ENCODE data around the gene INPP5A. TPM values are rescaled to one million over a fixed set of nuclear protein-coding genes. Genes with fewer than 3 reads are reported as not detected.

INPP5A gene
- total and polyA plus RNA-seq, 9 of the 15 experiments (the other 6 are each of a cell fraction or from before 2014, with no cell fraction given): 0.66 to 11.6 (median 7.7) TPM

DNA sequence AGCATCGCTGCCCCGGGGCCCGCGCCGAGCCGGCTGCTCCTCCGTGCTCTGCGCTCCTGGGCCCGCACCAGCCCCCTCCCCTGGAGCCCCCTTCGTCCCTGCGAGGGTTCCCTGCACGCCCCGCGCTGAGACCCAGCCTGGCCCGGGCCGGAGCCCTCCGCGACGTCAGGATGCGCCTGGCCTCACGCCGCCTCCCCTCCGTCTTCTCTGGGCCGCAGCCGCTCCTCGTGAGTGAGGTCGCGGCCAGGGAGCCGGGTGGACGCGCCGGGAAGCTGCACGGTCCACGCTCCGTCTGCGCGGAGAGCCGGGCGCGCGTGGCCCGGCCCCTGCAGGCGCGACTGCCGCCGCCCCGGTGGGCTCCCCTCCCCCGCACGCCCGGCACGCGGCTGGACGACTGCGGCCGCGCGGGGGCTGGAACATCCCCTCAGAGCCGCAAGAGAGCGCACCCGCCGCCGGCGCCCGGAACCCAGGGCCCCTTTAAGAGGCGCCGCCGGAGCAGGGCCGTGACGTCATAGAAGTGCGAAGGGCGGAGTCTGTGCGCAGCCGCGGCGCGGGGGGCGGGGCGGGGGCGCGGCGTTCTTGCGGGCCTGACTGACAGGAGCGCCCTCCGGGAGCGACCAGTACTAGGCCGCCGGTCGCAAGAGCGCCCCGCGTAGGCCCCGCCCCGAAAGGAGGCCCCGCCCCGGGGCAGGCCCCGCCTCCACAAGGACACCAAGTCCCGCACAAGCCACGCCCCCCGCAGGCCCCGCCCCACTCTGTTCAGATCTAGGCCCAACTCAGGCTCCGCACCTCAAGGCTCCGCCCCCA is 507 bp upstream of the INPP5A start (continued):
- TF ChIP-seq ZNF263 (CRISPR knock-in tag; IDR thresholded peaks at IDR 0.05; ENCODE audit: borderline replicate concordance) (no peak), RNF2 (IDR thresholded peaks at IDR 0.05) (no peak), TEAD4 (IDR thresholded peaks at IDR 0.05; ENCODE audit: low read length) (no peak), TEAD4 (CRISPR knock-in tag; IDR thresholded peaks at IDR 0.05; ENCODE audit: borderline replicate concordance) (no peak; the same call in 1 of the 2 replicates), ZNF384 (IDR thresholded peaks at IDR 0.05; ENCODE audit: low read depth, low read length) (no peak), E2F3 (CRISPR knock-in tag; IDR thresholded peaks at IDR 0.05) (peak; percentile 42; the same call in 1 of the 2 replicates), ZBTB7A (IDR thresholded peaks at IDR 0.05; ENCODE audit: borderline replicate concordance, control insufficient read depth, low read depth, low read length) (peak; percentile 59; the same call in 1 of the 2 replicates), MTA3 (IDR thresholded peaks at IDR 0.05; ENCODE audit: borderline replicate concordance) (0 out of 2 replicates have a peak, but pooled peaks have one; percentile 19), ZNF780A (CRISPR knock-in tag; IDR thresholded peaks at IDR 0.05) (no peak), FIP1L1 (IDR thresholded peaks at IDR 0.05; ENCODE audit: low read depth, low read length, poor library complexity, severe bottlenecking) (no peak), HNRNPL (IDR thresholded peaks at IDR 0.05; ENCODE audit: low read depth, low read length) (0 out of 2 replicates have a peak, but pooled peaks have one; percentile 22), FOXJ2 (tag; IDR thresholded peaks at IDR 0.05) (no peak), ZNF766 (CRISPR knock-in tag; conservative IDR thresholded peaks at IDR 0.05) (no peak), ZBTB1 (CRISPR knock-in tag; IDR thresholded peaks at IDR 0.05; ENCODE audit: borderline replicate concordance, low read depth) (0 out of 2 replicates have a peak, but pooled peaks have one; percentile 40), ZFP30 (CRISPR knock-in tag; IDR thresholded peaks at IDR 0.05; ENCODE audit: borderline replicate concordance) (no peak), ZNF507 (tag; conservative IDR thresholded peaks at IDR 0.05) (no peak), MYC (IDR thresholded peaks at IDR 0.05; ENCODE audit: low read depth, low read length) (peak; percentile 49), MYC (CRISPR knock-in tag; IDR thresholded peaks at IDR 0.05; ENCODE audit: borderline replicate concordance, low read depth) (no peak), FUS (optimal IDR thresholded peaks at IDR 0.05; ENCODE audit: low read depth, low read length) (no peak), ZKSCAN3 (CRISPR knock-in tag; IDR thresholded peaks at IDR 0.05) (no peak), EGR1 (conservative IDR thresholded peaks at IDR 0.05) (peak; percentile 29), GATAD2B (IDR thresholded peaks at IDR 0.05; ENCODE audit: borderline replicate concordance) (peak; percentile 82)
- TF ChIP-seq, protein P1, sequence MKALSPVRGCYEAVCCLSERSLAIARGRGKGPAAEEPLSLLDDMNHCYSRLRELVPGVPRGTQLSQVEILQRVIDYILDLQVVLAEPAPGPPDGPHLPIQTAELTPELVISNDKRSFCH (CRISPR knock-in tag; IDR thresholded peaks at IDR 0.05): no peak
- TF ChIP-seq, protein P1 (tag; IDR thresholded peaks at IDR 0.05): peak; percentile 64; the same call in 1 of the 2 replicates
- TF ChIP-seq, protein P2, sequence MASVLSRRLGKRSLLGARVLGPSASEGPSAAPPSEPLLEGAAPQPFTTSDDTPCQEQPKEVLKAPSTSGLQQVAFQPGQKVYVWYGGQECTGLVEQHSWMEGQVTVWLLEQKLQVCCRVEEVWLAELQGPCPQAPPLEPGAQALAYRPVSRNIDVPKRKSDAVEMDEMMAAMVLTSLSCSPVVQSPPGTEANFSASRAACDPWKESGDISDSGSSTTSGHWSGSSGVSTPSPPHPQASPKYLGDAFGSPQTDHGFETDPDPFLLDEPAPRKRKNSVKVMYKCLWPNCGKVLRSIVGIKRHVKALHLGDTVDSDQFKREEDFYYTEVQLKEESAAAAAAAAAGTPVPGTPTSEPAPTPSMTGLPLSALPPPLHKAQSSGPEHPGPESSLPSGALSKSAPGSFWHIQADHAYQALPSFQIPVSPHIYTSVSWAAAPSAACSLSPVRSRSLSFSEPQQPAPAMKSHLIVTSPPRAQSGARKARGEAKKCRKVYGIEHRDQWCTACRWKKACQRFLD (CRISPR knock-in tag; IDR thresholded peaks at IDR 0.05): peak; percentile 26; the same call in 1 of the 2 replicates
- TF ChIP-seq, protein P3, sequence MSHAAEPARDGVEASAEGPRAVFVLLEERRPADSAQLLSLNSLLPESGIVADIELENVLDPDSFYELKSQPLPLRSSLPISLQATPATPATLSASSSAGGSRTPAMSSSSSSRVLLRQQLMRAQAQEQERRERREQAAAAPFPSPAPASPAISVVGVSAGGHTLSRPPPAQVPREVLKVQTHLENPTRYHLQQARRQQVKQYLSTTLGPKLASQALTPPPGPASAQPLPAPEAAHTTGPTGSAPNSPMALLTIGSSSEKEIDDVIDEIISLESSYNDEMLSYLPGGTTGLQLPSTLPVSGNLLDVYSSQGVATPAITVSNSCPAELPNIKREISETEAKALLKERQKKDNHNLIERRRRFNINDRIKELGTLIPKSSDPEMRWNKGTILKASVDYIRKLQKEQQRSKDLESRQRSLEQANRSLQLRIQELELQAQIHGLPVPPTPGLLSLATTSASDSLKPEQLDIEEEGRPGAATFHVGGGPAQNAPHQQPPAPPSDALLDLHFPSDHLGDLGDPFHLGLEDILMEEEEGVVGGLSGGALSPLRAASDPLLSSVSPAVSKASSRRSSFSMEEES (CRISPR knock-in tag; IDR thresholded peaks at IDR 0.05): no peak

All from K562 (cell line).